HEK293 (cell line): ENCODE data around the gene KCNQ4.

ENCODE experiments used
- ATF2 ChIP-seq: fragments of 450-650 bp; formaldehyde crosslinking; IDR thresholded peaks from 2 replicates; pipeline ENCODE4 v1.5.1; 2016; ENCODE audit warnings: missing biosample characterization, missing genetic modification characterization, low read depth
- TCF7L2 ChIP-seq: IDR thresholded peaks from 2 replicates; pipeline ENCODE4 v1.6.1; 2011; ENCODE audit warnings: low read depth, mild to moderate bottlenecking, inconsistent platforms, low read length, moderate library complexity, borderline replicate concordance

GRCh38 chr1:40787737-40788560, 4.4 kb downstream of the KCNQ4 start:
- TF ChIP-seq TCF7L2 (no peak), ATF2 (tag by site-specific recombination) (no peak)
